WI38 (cell line): ENCODE results near the gene SMU1.

Source experiments
- H3K4me3 ChIP-seq: 2 replicates; pipeline ENCODE4 v1.5.1; 2011; ENCODE audit warnings: low read depth, mild to moderate bottlenecking, control low read depth, low read length
- CTCF ChIP-seq: IDR thresholded peaks from 2 replicates; pipeline ENCODE4 v1.5.1; 2012; ENCODE audit warnings: low read depth, mild to moderate bottlenecking, control low read depth, low read length

The SMU1 gene

GRCh38 chr9:33023661-33024060 lies 52.8 kb downstream of the SMU1 start:
- H3K4me3 ChIP-seq = peak overlapping the region; percentile 100
- no peak for TF ChIP-seq CTCF

- TF ChIP-seq CTCF = no peak
These were observed 53.7 kb downstream of the SMU1 start for GRCh38 chr9:33022755-33023154.

GRCh38 chr9:33022303-33022702 lies 54.2 kb downstream of the SMU1 start:
- no peak overlapping the region for H3K4me3 ChIP-seq
- TF ChIP-seq CTCF = no peak

More at GRCh38 chr9:33022755-33023154, 53.7 kb downstream of the SMU1 start:
- no peak overlapping the region for H3K4me3 ChIP-seq

GRCh38 chr9:33019797-33020196 lies 56.7 kb downstream of the SMU1 start:
- no peak for TF ChIP-seq CTCF
- no peak overlapping the region for H3K4me3 ChIP-seq

GRCh38 chr9:33017283-33018041 lies 59.0 kb downstream of the SMU1 start:
- no peak for TF ChIP-seq CTCF
- no peak overlapping the region for H3K4me3 ChIP-seq

GRCh38 chr9:33014665-33015014 lies 61.8 kb downstream of the SMU1 start:
- TF ChIP-seq CTCF = no peak
- no peak overlapping the region for H3K4me3 ChIP-seq

- H3K4me3 ChIP-seq = no peak overlapping the region
- TF ChIP-seq CTCF = no peak
These were observed 62.4 kb downstream of the SMU1 start for GRCh38 chr9:33013962-33014664.
